Raji (cell line): ENCODE measurements around the gene SETD3.

Experiments
- POLR2A ChIP-seq: IDR thresholded peaks from 2 replicates; pipeline ENCODE4 v1.6.1; 2011; ENCODE audit warnings: low read depth, low read length, control low read depth; ENCODE audit not compliant: insufficient read depth

The SETD3 gene

GRCh38 chr14:99408971-99409289 lies 71.7 kb downstream of the SETD3 start:
- TF ChIP-seq POLR2A = no peak

- TF ChIP-seq POLR2A = no peak
These were observed 72.2 kb downstream of the SETD3 start for GRCh38 chr14:99408286-99408970.

- TF ChIP-seq POLR2A = no peak
These were observed 73.2 kb downstream of the SETD3 start for GRCh38 chr14:99407416-99407815.

- no peak for TF ChIP-seq POLR2A
These were observed 77.7 kb downstream of the SETD3 start for GRCh38 chr14:99402950-99403349.

GRCh38 chr14:99402285-99402648 lies 78.4 kb downstream of the SETD3 start:
- no peak for TF ChIP-seq POLR2A

- TF ChIP-seq POLR2A = no peak
These were observed 78.9 kb downstream of the SETD3 start for GRCh38 chr14:99401621-99402284.

- no peak for TF ChIP-seq POLR2A
These were observed 79.4 kb downstream of the SETD3 start for GRCh38 chr14:99401211-99401610.

- no peak for TF ChIP-seq POLR2A
These were observed 83.0 kb downstream of the SETD3 start for GRCh38 chr14:99397698-99398097.

GRCh38 chr14:99395909-99396530 lies 84.6 kb downstream of the SETD3 start:
- TF ChIP-seq POLR2A = no peak

- no peak for TF ChIP-seq POLR2A
These were observed 86.0 kb downstream of the SETD3 start for GRCh38 chr14:99394602-99395156.

- TF ChIP-seq POLR2A = no peak
These were observed 87.5 kb downstream of the SETD3 start for GRCh38 chr14:99393059-99393655.

- TF ChIP-seq POLR2A = no peak
These were observed 89.0 kb downstream of the SETD3 start for GRCh38 chr14:99391671-99392070.

GRCh38 chr14:99389174-99389826 lies 91.4 kb downstream of the SETD3 start:
- no peak for TF ChIP-seq POLR2A

GRCh38 chr14:99388286-99388685 lies 92.4 kb downstream of the SETD3 start:
- TF ChIP-seq POLR2A = no peak

- no peak for TF ChIP-seq POLR2A
These were observed 92.8 kb downstream of the SETD3 start for GRCh38 chr14:99387880-99388279.
